HepG2 (cell line): ENCODE measurements around the gene IQCK. TPM values are rescaled to one million over a fixed set of nuclear protein-coding genes. Genes with fewer than 3 reads are reported as not detected.

Source experiments
- ATAC-seq: fragments of 200-7000 bp; cut with Tn5 transposase; 3 replicates; pipeline ENCODE4 v1.9.1; 2020; ENCODE audit warnings: mild to moderate bottlenecking, moderate library complexity
- BruUV-seq: library from RNA; stranded (reverse); fragments of 400-500 nt; replicated peaks from 2 replicates; lab custom pipeline; 2021; lab: Mats Ljungman, UMichigan
- CTCF ChIA-PET: fragments of 300-600 bp; formaldehyde crosslinking; extraction: SDS; loops from one replicate; lab custom pipeline; 2021; ENCODE audit warnings: low total read pairs, inconsistent platforms, low intra/inter-chr PET ratio; lab: Yijun Ruan, JAX
- POLR2A ChIA-PET: fragments of 350-600 bp; sonication (Branson Sonifier 250); formaldehyde crosslinking; loops from one replicate; lab custom pipeline; 2020; ENCODE audit warnings: antibody characterized with exemption, inconsistent platforms; lab: Yijun Ruan, JAX
- DNase-seq: peaks from one replicate; pipeline ENCODE4 v3.0.0-alpha.2; 2015; ENCODE audit warnings: low spot score
- FAIRE-seq: peaks from 3 replicates; lab custom pipeline; 2011; peaks lifted over from hg19 to GRCh38; lab: Jason Lieb, UNC
- H2AFZ ChIP-seq: one replicate; pipeline ENCODE4 v1.6.1; 2011; ENCODE audit warnings: low read length, inconsistent platforms
- H3K27ac ChIP-seq: fragments of 300-600 bp; 3 replicates; pipeline ENCODE4 v1.8.0; 2011; ENCODE audit warnings: mixed run types, mild to moderate bottlenecking, mixed read lengths, low read length, inconsistent platforms; ENCODE audit not compliant: insufficient read depth; ENCODE audit errors: extremely low read length
- H3K27me3 ChIP-seq, 2 experiments: fragments of 200-600 bp in 1 of 2; 2 replicates in 1 of 2; 3 replicates in 1 of 2; pipeline versions ENCODE4 v1.6.0 to v1.8.0; 2011; ENCODE audit warnings: low read length in 2 of 2, mild to moderate bottlenecking in 2 of 2, moderate library complexity in 2 of 2, inconsistent platforms in 1 of 2; ENCODE audit not compliant: insufficient read depth in 2 of 2, control insufficient read depth in 1 of 2
- H3K36me3 ChIP-seq, 2 experiments: fragments of 200-600 bp in 1 of 2; replicated peaks in 1 of 2; 2 replicates in 1 of 2; 3 replicates in 1 of 2; pipeline versions ENCODE4 v1.5.1 to v1.8.0; 2011; ENCODE audit warnings: low read length in 2 of 2, inconsistent platforms in 1 of 2; ENCODE audit not compliant: insufficient read depth in 2 of 2, control insufficient read depth in 1 of 2
- H3K4me1 ChIP-seq: 2 replicates; pipeline ENCODE4 v1.5.1; 2012; ENCODE audit warnings: low read length, inconsistent platforms; ENCODE audit not compliant: insufficient read depth
- H3K4me2 ChIP-seq: 2 replicates; pipeline ENCODE4 v1.6.0; 2011; ENCODE audit warnings: low read depth, low read length, inconsistent platforms
- H3K4me3 ChIP-seq, 3 experiments: fragments of 200-600 bp in 1 of 3; sonication (generic), shearing (Covaris generic) in 1 of 3; replicated peaks in 1 of 3; 2 replicates each; pipeline ENCODE4 v1.5.1; 2011 to 2016; ENCODE audit warnings: low read length in 3 of 3, inconsistent platforms in 2 of 3, low read depth in 2 of 3, mild to moderate bottlenecking in 2 of 3, control low read depth in 1 of 3, mixed read lengths in 1 of 3; ENCODE audit not compliant: insufficient read depth in 1 of 3
- H3K79me2 ChIP-seq: one replicate; pipeline ENCODE4 v1.6.1; 2011; ENCODE audit warnings: low read length, inconsistent platforms; ENCODE audit not compliant: insufficient read depth
- H3K9ac ChIP-seq: 2 replicates; pipeline ENCODE4 v1.6.0; 2011; ENCODE audit warnings: mild to moderate bottlenecking, low read depth, low read length, inconsistent platforms; ENCODE audit not compliant: insufficient read depth
- H3K9me3 ChIP-seq: 2 replicates; pipeline ENCODE4 v1.5.1; 2012; ENCODE audit warnings: mild to moderate bottlenecking, low read length
- H4K20me1 ChIP-seq: 2 replicates; pipeline ENCODE4 v1.6.0; 2011; ENCODE audit warnings: inconsistent platforms, mild to moderate bottlenecking, low read length, moderate library complexity; ENCODE audit not compliant: insufficient read depth
- CENPBD1 ChIP-seq: sonication (generic); formaldehyde crosslinking; IDR thresholded peaks from 2 replicates; pipeline ENCODE4 v1.8.0; 2022; ENCODE audit warnings: missing genetic modification reagents, low read depth, mild to moderate bottlenecking, borderline replicate concordance
- CENPT ChIP-seq: sonication (generic); formaldehyde crosslinking; IDR thresholded peaks from 2 replicates; pipeline ENCODE4 v1.8.0; 2022; ENCODE audit warnings: low read depth, mild to moderate bottlenecking, moderate library complexity, missing genetic modification reagents
- FOXK2 ChIP-seq: fragments of 450-650 bp; IDR thresholded peaks from 2 replicates; pipeline ENCODE4 v1.6.1; 2016
- HMG20B ChIP-seq: conservative IDR thresholded peaks from 2 replicates; pipeline ENCODE4 v1.6.1; 2016; ENCODE audit warnings: missing genetic modification reagents, missing compliant biosample characterization
- ISL2 ChIP-seq: sonication (generic); formaldehyde crosslinking; IDR thresholded peaks from 2 replicates; pipeline ENCODE4 v1.5.0; 2020; ENCODE audit warnings: missing genetic modification reagents
- NFKB2 ChIP-seq: sonication (generic); formaldehyde crosslinking; IDR thresholded peaks from 2 replicates; pipeline ENCODE4 v1.4.0; 2020; ENCODE audit warnings: missing genetic modification reagents, borderline replicate concordance
- NR3C1 ChIP-seq: sonication (generic); formaldehyde crosslinking; IDR thresholded peaks from 2 replicates; pipeline ENCODE4 v1.4.0; 2020; ENCODE audit warnings: missing genetic modification reagents
- SP2 ChIP-seq: sonication (generic); formaldehyde crosslinking; IDR thresholded peaks from 2 replicates; pipeline ENCODE4 v1.5.1; 2020; ENCODE audit warnings: mild to moderate bottlenecking, missing genetic modification reagents
- SUZ12 ChIP-seq: fragments of 150-350 bp; IDR thresholded peaks from 2 replicates; pipeline ENCODE4 v1.6.1; 2014; ENCODE audit warnings: low read depth, low read length
- ZNF550 ChIP-seq: sonication (generic); formaldehyde crosslinking; IDR thresholded peaks from 2 replicates; pipeline ENCODE4 v1.4.0; 2020; ENCODE audit warnings: mild to moderate bottlenecking, missing genetic modification reagents, borderline replicate concordance
- ZNF83 ChIP-seq: sonication (generic); formaldehyde crosslinking; IDR thresholded peaks from 2 replicates; pipeline ENCODE4 v1.4.0; 2020; ENCODE audit warnings: missing genetic modification reagents, mild to moderate bottlenecking, borderline replicate concordance
- WGBS: methylation state at CpG from one replicate; pipeline ENCODE4 v1.1.6; 2017; ENCODE audit warnings: low lambda C conversion rate; 5-methylcytosine and 5-hydroxymethylcytosine counted together
- in situ Hi-C: cut with HindIII; loops from 2 replicates; pipeline ENCODE4 v1.10.0; 2017; ENCODE audit warnings: low pct_unique_long_range_greater_than_20kb; ENCODE audit not compliant: extremely low pct_ligation_motif_present
- intact Hi-C: fragments of 100-400 bp; cut with micrococcal nuclease; formaldehyde crosslinking; loops from one replicate; pipeline ENCODE4 v1.10.0; 2022; ENCODE audit not compliant: unreplicated experiment
- polyA plus RNA-seq, 8 experiments: library from polyadenylated mRNA; depleted of rRNA in 3 of 8; stranded (reverse) in 7 of 8; unstranded in 1 of 8; fragments of >200 nt; fragmentation: Illumina TruSeq in 4 of 8; extraction: Trizol in 4 of 8; gene quantifications; 2 replicates each; pipeline versions ENCODE4 v1.2.1 to v1.2.3, GENCODE V29; 2011 to 2016; ENCODE audit warnings: low read depth in 4 of 8, missing spikeins in 1 of 8, mixed read lengths in 1 of 8; ENCODE audit not compliant: insufficient read depth in 1 of 8
- total RNA-seq, 5 experiments: library from RNA; depleted of rRNA; stranded (reverse); fragments of >200 nt; fragmentation: Illumina TruSeq; extraction: Trizol; gene quantifications; 2 replicates each; pipeline ENCODE4 v1.2.3, GENCODE V29; 2016; ENCODE audit warnings: low read depth in 1 of 5
- TF ChIP-seq, protein P1 (sequence below): sonication (generic); formaldehyde crosslinking; IDR thresholded peaks from 2 replicates; pipeline ENCODE4 v1.4.0; 2020; ENCODE audit warnings: mild to moderate bottlenecking, missing genetic modification reagents

IQCK gene
- total and polyA plus RNA-seq, 2 of the 13 experiments (the other 11 are each of a cell fraction or from before 2014, with no cell fraction given): 5.1 to 7.3 TPM

DNA sequence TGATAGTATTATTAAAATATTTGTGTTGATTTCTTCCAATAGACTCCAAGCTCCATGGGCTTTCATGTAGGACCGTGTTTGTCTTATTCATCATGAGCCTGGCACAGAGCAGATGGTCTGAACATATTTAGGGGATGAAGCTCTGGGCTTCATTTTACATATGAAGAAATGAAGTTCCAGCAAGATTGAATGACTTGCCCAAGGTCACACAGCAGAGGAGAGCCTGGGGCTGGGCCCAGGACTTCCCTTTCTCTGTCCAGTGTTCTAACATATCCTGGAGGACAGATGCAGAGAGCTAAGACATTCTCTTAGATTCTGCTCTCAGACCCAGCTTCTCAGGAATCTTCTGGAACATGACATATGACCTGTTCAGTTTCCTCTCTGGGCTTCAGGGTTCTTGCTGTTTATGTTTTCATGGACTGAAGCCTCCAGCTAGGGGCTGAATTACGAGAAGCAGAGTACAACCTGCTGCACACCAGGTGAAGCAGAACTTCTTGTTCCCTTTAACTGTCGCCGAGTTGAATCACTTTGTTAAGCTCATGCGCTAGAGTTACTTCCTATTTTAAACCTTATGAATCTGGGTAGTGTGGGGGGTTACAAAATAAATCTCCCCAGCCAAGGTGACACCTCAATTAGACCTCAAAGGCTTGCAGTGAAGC, 113.0 kb downstream of the IQCK start:
- Histone ChIP-seq H3K9me3 (no peaks in the 10 kb centered on the region), H3K4me1 (no peaks in the 10 kb centered on the region), H3K36me3 (no peaks in the 10 kb centered on the region), H3K4me2 (no peak overlapping the region), H3K9ac (no peak overlapping the region), H2AFZ (no peak overlapping the region), H3K4me3 (no peak overlapping the region), H3K27me3 (no peaks in the 10 kb centered on the region), H3K79me2 (no peaks in the 10 kb centered on the region), H3K27ac (no peak overlapping the region), H4K20me1 (no peaks in the 10 kb centered on the region)
- TF ChIP-seq FOXK2: no peak
- no peak for TF ChIP-seq ISL2 (CRISPR knock-in tag)
- TF ChIP-seq SP2: no peak
- TF ChIP-seq ZNF550 (CRISPR knock-in tag): no peak
- TF ChIP-seq ZNF83 (CRISPR knock-in tag): no peak
- 89% methylated on average over 5 of the region's 5 CpGs for WGBS
- FAIRE-seq: no peak
- no TSS peak for BruUV-seq
- no peak for DNase-seq
- ChIA-PET POLR2A (no interaction called here), CTCF (no interaction called here)
- intact Hi-C loops: no loop called here
- ATAC-seq: no peak
- in situ Hi-C loops: no loop called here

DNA sequence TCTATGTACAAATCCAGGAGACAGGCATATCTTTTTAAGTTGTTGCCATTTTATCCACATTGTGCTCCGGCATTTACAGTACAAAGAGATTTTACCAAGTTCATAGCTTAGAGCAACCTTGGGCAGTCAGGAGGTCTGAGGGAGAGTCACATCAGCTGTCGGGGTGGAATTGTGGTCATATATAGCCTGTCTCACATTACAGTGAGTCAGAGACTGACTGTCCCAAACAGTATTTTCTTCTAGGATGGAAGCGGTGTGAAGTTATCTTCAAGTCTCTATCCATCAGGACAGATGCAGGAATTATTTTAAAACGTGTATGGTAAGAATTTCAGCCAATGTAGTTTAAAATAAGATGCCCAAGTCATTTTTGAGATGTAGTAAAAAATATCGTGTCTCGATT, 113.6 kb downstream of the IQCK start:
- Histone ChIP-seq H3K4me1 (no peaks in the 10 kb centered on the region), H3K4me3 (no peak overlapping the region), H4K20me1 (no peaks in the 10 kb centered on the region), H3K36me3 (no peaks in the 10 kb centered on the region), H3K27ac (no peak overlapping the region), H3K4me2 (no peak overlapping the region), H3K27me3 (no peaks in the 10 kb centered on the region), H2AFZ (no peak overlapping the region)
- no peak for DNase-seq
- no TSS peak for BruUV-seq
- CTCF ChIA-PET: no interaction called here
- WGBS: 79% methylated on average over 6 of the region's 6 CpGs
- intact Hi-C loops: no loop called here
- TF ChIP-seq CENPT: no peak
- no peak for TF ChIP-seq CENPBD1 (CRISPR knock-in tag)
- no peak for TF ChIP-seq SUZ12
- no peak for TF ChIP-seq NR3C1 (CRISPR knock-in tag)
- TF ChIP-seq HMG20B: no peak
- TF ChIP-seq NFKB2 (CRISPR knock-in tag): no peak
- TF ChIP-seq, protein P1, sequence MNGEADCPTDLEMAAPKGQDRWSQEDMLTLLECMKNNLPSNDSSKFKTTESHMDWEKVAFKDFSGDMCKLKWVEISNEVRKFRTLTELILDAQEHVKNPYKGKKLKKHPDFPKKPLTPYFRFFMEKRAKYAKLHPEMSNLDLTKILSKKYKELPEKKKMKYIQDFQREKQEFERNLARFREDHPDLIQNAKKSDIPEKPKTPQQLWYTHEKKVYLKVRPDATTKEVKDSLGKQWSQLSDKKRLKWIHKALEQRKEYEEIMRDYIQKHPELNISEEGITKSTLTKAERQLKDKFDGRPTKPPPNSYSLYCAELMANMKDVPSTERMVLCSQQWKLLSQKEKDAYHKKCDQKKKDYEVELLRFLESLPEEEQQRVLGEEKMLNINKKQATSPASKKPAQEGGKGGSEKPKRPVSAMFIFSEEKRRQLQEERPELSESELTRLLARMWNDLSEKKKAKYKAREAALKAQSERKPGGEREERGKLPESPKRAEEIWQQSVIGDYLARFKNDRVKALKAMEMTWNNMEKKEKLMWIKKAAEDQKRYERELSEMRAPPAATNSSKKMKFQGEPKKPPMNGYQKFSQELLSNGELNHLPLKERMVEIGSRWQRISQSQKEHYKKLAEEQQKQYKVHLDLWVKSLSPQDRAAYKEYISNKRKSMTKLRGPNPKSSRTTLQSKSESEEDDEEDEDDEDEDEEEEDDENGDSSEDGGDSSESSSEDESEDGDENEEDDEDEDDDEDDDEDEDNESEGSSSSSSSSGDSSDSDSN (CRISPR knock-in tag): no peak
- TF ChIP-seq, all 625 proteins: peak for 0
- ATAC-seq: no peak
- POLR2A ChIA-PET: no interaction called here
- H3K79me2 ChIP-seq: no peaks in the 10 kb centered on the region
- no peak overlapping the region for H3K9ac ChIP-seq
- no peaks in the 10 kb centered on the region for H3K9me3 ChIP-seq
- in situ Hi-C loops: no loop called here
- FAIRE-seq: no peak
